AG20443 (cell line): Measurements from ENCODE around the gene PLD1.
"Not testable (repeated sequence)": the region's sequence is repeated elsewhere in the genome, so short reads cannot be mapped to it uniquely, and the experiment has no call there.

Experiments
- DNase-seq: peaks from one replicate; pipeline ENCODE4 v3.0.0; 2012; ENCODE audit warnings: low spot score, mixed read lengths

The PLD1 gene

DNA sequence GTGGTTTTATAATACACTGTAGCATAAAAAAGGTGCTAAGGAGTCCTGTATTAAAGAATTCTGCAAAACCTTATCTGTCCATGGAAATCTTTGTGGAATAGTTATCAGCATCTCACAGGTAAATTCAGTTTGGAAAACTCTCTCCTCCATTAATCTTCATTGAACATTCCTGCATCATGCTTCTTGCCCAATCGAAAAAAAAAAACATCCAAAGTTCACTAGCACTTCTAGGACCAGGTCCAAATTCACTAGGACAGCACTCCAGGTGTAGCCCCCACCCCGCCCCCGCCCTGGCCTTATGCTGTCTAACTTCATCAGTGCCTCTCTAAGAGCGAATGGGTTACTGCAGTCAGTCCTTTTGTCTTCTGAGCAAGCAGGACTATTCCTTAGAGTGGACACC lies 138.6 kb downstream of the PLD1 start:
- no peak for DNase-seq

GRCh38 chr3:171666516-171666915 lies 143.8 kb downstream of the PLD1 start:
- no peak for DNase-seq

DNA sequence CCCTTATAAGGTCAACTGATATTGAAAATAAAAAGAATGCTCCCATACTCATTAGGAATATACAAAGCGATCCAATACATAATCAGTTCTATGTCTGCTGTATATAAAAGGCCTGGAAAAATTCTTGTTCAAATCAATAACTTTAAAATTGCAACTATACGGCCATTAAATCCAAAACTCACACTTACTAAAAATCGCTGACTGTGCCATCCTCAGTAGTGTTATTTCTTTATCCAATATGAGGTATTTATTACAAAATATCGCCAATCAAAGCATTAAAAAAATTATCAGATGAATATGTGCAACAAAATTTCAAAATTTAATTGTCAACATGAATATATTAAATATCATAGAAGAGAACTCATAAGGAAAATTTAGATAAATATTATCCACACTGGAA lies 146.5 kb downstream of the PLD1 start:
- DNase-seq = no peak

GRCh38 chr3:171661484-171661883 lies 148.8 kb downstream of the PLD1 start:
- DNase-seq = no peak

DNA sequence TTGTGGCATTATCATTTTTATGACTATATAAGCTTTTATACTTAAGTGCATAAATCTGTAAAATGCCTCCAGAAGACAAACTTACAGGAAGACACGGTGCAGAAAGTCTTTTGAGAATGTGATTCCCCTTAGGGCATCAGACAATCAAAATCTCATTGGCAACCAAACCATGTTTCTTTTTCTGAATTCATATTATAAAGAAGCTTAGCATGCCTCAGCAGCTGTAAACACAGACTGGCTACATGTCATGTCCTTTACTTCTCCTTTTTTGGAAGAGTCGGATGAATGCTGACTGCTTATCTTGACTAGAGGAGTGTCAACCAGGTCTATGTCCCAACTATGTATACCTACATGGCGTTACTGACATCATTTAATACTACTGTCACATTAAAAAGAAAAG lies 150.1 kb downstream of the PLD1 start:
- DNase-seq = no peak

DNA sequence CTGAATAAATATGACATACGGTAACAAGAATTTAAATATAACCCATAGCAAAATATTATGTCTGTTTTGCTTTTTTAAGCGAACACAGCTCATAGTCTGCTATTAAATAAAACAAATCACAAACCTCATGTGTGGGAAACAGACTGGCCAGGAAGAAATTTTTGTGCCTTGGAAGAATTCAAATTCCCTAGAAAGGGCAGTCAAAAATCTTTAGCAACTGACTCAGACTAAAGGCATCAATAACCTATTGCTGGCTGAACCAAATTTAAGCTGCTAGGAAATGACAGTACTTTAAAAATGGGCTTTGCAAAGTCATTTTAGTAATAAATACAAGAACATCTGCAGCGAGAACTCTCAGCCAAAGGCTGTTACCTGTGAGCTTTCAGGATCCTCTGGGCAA lies 151.4 kb downstream of the PLD1 start:
- DNase-seq = peak; percentile 39

- DNase-seq = peak; percentile 60
Observed at GRCh38 chr3:171654809-171655208, 155.5 kb downstream of the PLD1 start.

DNA sequence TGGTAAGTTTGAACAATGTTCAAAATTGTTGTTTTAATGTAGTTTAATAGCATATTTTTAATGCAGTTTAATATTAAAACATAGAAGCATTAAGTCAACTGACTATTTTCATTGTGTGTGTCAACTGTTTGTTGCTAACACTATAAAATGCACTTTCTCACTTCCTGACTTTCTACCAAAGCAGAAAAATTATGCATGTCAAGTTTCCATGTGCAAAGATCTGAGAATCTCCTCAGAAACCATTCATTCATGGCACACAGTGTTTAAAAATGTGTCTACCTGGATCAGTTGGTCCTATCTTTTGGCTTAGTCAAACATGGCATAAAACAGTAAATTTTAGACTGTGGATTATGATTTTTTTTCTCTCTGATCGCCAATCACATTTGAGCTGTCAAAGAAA lies 156.0 kb downstream of the PLD1 start:
- DNase-seq = no peak

- DNase-seq = no peak
Observed at GRCh38 chr3:171653701-171654100, 156.6 kb downstream of the PLD1 start.

DNA sequence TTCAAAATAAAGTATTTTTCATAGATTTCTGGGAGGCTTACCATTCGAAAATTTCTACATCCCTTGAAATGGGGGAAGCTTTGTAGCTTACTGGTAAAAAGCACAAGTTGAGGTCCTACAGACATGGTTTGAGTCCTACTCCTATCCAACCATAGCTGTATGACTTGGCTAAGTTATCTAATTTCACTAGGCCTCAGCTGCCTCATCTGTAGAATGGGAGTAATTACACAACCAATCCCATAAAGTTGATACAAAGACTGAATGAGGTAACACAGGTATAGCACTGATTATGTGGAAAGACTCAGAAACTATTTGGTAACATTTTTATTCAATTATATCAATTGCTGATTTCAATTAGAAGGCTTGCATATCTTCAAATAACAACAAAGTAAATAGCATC lies 157.4 kb downstream of the PLD1 start:
- DNase-seq = no peak

- no peak for DNase-seq
Observed at GRCh38 chr3:171649911-171650592, 160.2 kb downstream of the PLD1 start.

DNA sequence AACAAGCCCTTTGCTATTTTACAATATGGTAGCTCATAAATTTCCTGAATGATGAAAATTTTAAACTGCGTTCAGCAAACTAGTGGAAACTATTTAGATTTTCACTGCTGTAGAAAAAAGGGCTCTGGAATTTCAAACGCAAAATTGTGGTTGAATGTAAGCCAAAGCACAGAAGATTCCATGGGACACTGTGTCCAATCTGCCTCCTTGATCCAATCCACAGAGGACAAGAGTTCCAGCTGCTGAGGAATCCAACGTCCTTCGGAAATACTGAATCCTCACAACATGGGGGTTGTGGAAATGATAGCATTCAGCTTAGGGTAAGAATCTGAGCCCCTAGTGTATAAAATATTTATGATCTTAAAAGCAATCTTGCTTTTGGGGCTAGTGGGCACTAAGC lies 161.0 kb downstream of the PLD1 start:
- no peak for DNase-seq

- no peak for DNase-seq
Observed at GRCh38 chr3:171648069-171648468, 162.2 kb downstream of the PLD1 start.

DNA sequence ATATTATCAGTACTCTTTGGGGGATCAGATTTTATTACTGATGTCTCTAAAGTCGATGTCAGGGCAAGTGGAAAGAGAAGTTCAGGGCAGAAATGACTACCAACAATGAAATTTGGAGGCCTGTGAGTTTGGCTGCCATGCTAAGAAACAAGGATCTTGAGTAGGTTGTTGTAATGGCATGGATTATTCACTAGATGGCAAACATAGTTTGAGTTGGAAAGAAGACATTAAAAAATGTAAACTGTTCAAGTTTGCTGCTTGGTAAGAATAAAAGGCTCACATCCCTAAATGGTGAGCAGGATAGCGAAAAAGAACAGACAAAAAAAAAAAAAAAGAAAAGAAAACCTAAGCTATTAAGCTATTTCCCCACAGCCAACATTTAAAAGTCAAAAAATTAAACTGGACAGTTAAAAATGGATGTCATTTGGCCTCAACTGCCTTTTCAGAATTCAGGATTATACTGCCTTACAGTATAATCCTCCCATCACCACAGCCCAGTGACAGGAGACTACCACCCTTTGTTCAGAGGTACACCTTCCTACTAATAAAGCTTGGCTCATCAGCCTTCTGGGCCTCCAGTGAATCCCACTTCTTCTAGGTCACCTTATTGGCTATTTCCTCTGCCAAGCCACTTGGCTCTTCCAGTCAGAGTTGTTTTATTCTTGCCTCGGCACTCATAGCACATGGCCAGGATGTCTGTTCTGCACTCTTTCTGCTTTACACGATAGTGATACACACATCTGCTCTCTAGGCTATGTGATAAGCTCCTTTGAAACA lies 163.7 kb downstream of the PLD1 start:
- peak; percentile 68 for DNase-seq

DNA sequence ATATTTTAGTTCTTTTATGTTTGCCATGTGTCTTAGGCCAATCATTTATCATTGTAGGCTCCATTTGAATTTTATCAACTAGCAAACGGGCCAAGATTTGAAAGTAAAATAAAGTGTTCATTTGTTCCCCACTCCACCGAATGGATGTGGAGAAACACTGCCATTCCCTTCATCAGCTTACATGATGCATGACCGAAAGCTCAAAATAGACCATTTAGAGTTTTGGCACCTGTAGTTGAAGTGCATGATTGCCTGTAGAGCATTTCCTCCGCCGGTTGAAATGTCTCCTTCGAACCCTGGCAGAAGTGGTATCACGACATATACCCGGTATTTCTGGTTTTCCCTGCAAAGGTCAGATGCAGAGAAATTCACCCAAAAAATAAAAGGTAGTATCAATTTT lies 165.6 kb downstream of the PLD1 start:
- DNase-seq = no peak

DNA sequence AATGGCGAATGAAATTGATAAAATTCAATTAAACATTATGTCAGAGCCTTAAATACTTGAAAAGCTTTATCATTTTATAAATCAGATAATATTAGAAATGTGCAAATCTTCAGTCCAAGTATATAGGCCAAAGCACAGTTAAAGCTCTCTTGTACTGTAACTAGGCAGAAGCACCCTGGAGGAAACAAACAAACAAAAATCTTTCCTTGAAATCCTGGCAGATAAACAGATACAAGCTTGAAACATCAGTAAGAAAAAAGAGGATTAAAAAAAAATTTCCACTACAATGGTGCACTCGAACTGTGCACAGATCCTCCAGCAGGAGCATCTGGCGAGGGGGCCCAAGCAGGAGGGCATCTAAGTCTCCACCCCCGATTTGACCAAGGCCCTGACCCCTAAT lies 166.6 kb downstream of the PLD1 start:
- DNase-seq = no peak

GRCh38 chr3:171643033-171643432 lies 167.2 kb downstream of the PLD1 start:
- DNase-seq = no peak

GRCh38 chr3:171640520-171641412 lies 169.5 kb downstream of the PLD1 start:
- DNase-seq = peak; percentile 28

GRCh38 chr3:171636666-171637065 lies 173.6 kb downstream of the PLD1 start:
- DNase-seq = no peak

- no peak for DNase-seq
Observed at GRCh38 chr3:171632766-171633165, 177.5 kb downstream of the PLD1 start.

DNA sequence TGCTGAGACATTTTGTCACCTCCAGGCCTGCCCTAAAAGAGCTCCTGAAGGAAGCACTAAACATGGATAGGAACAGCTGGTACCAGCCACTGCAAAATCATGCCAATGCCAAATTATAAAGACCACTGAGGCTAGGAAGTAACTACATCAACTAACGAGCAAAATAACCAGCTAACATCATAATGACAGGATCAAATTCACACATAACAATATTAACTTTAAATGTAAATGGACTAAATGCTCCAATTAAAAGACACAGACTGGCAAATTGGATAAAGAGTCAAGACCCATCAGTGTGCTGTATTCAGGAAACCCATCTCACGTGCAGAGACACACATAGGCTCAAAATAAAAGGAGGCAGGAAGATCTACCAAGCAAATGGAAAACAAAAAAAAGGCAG lies 183.5 kb downstream of the PLD1 start:
- DNase-seq = not testable (repeated sequence)

GRCh38 chr3:171622126-171622525 lies 188.2 kb downstream of the PLD1 start:
- no peak for DNase-seq
